ENCODE results near the gene USP43.

The USP43 gene

GRCh38 chr17:9666461-9667050 lies 21.2 kb downstream of the USP43 start:
- no peak for TF ChIP-seq CTCF (conservative IDR thresholded peaks at IDR 0.05; ENCODE audit: low read length)
- peak; percentile 25 for DNase-seq (ENCODE audit: low read depth)
- no peak overlapping the region for H3K4me3 ChIP-seq (ENCODE audit: low read length)

GRCh38 chr17:9668517-9668916 lies 23.2 kb downstream of the USP43 start:
- peak; percentile 69 for DNase-seq (ENCODE audit: low read depth)
- H3K4me3 ChIP-seq (ENCODE audit: low read length), result no peak overlapping the region
- no peak for TF ChIP-seq CTCF (conservative IDR thresholded peaks at IDR 0.05; ENCODE audit: low read length)

- DNase-seq (ENCODE audit: low read depth), result no peak
- no peak for TF ChIP-seq CTCF (conservative IDR thresholded peaks at IDR 0.05; ENCODE audit: low read length)
- no peak overlapping the region for H3K4me3 ChIP-seq (ENCODE audit: low read length)
These were observed 24.3 kb downstream of the USP43 start for GRCh38 chr17:9669551-9670008.

GRCh38 chr17:9670596-9670995 lies 25.3 kb downstream of the USP43 start:
- DNase-seq (ENCODE audit: low read depth), result no peak
- no peak for TF ChIP-seq CTCF (conservative IDR thresholded peaks at IDR 0.05; ENCODE audit: low read length)

GRCh38 chr17:9671559-9671958 lies 26.2 kb downstream of the USP43 start:
- no peak for TF ChIP-seq CTCF (conservative IDR thresholded peaks at IDR 0.05; ENCODE audit: low read length)
- no peak overlapping the region for H3K4me3 ChIP-seq (ENCODE audit: low read length)
- no peak for DNase-seq (ENCODE audit: low read depth)

More at GRCh38 chr17:9670596-9670995, 25.3 kb downstream of the USP43 start:
- H3K4me3 ChIP-seq (ENCODE audit: low read length), result no peak overlapping the region

- TF ChIP-seq CTCF (conservative IDR thresholded peaks at IDR 0.05; ENCODE audit: low read length), result no peak
- DNase-seq (ENCODE audit: low read depth), result peak; percentile 69
- no peak overlapping the region for H3K4me3 ChIP-seq (ENCODE audit: low read length)
These were observed 26.9 kb downstream of the USP43 start for GRCh38 chr17:9672266-9672665.

GRCh38 chr17:9672691-9673090 lies 27.4 kb downstream of the USP43 start:
- no peak for TF ChIP-seq CTCF (conservative IDR thresholded peaks at IDR 0.05; ENCODE audit: low read length)
- H3K4me3 ChIP-seq (ENCODE audit: low read length), result no peak overlapping the region
- DNase-seq (ENCODE audit: low read depth), result no peak

Measured in AG10803 (cell line).